SK-N-SH (cell line): ENCODE results near the gene KIF6. TPM values are rescaled to one million over a fixed set of nuclear protein-coding genes. Genes with fewer than 3 reads are reported as not detected.
A peak's percentile ranks its signal among the peaks of the same experiment; 100 is the strongest.

ENCODE experiments used
- CTCF ChIA-PET: fragments of 300-600, 350-600 bp; formaldehyde crosslinking; extraction: SDS; loops from one replicate; lab custom pipeline; 2021; lab: Yijun Ruan, JAX
- POLR2A ChIA-PET: fragments of 350-600 bp; sonication (Branson Sonifier 250); formaldehyde crosslinking; extraction: SDS; loops from one replicate; lab custom pipeline; 2020; ENCODE audit warnings: antibody characterized with exemption, inconsistent platforms; lab: Yijun Ruan, JAX
- DNase-seq: peaks from one replicate; pipeline ENCODE4 v3.0.0; 2012
- H2AFZ ChIP-seq: fragments of 200-600 bp; sonication (generic); 2 replicates; pipeline ENCODE4 v1.8.1; 2016; ENCODE audit warnings: antibody characterized with exemption, mild to moderate bottlenecking, low read depth
- H3F3A ChIP-seq: fragments of 200-600 bp; sonication (generic); replicated peaks from 2 replicates; pipeline ENCODE3; 2016; ENCODE audit warnings: antibody characterized with exemption, mild to moderate bottlenecking; ENCODE audit not compliant: insufficient read depth
- H3K27ac ChIP-seq, 2 experiments: fragments of 200-500 bp in 1 of 2; fragments of 200-600 bp in 1 of 2; sonication (Bioruptor generic) in 1 of 2; sonication (generic), shearing (Covaris generic) in 1 of 2; 2 replicates each; pipeline versions ENCODE4 v1.5.1 to v1.6.1; 2014 to 2016; ENCODE audit warnings: low read depth in 2 of 2, inconsistent platforms in 1 of 2, low read length in 1 of 2, mild to moderate bottlenecking in 1 of 2, mixed read lengths in 1 of 2
- H3K27me3 ChIP-seq: fragments of 200-600 bp; sonication (generic), shearing (Covaris generic); 2 replicates; pipeline ENCODE4 v1.6.1; 2016; ENCODE audit warnings: mixed run types; ENCODE audit not compliant: insufficient read depth
- H3K36me3 ChIP-seq, 2 experiments: fragments of 200-500 bp in 1 of 2; fragments of 200-600 bp in 1 of 2; sonication (Bioruptor generic) in 1 of 2; sonication (generic) in 1 of 2; replicated peaks in 1 of 2; 2 replicates each; pipeline versions ENCODE3 to v1.5.1; 2014 to 2016; ENCODE audit warnings: low read length in 1 of 2, mild to moderate bottlenecking in 1 of 2; ENCODE audit not compliant: insufficient read depth in 2 of 2, control insufficient read depth in 1 of 2
- H3K4me1 ChIP-seq, 2 experiments: fragments of 200-500 bp in 1 of 2; fragments of 200-600 bp in 1 of 2; sonication (Bioruptor generic) in 1 of 2; sonication (generic), shearing (Covaris generic) in 1 of 2; 2 replicates each; pipeline versions ENCODE4 v1.5.1 to v1.6.1; 2014 to 2016; ENCODE audit warnings: low read depth in 1 of 2, low read length in 1 of 2, mixed run types in 1 of 2; ENCODE audit not compliant: insufficient read depth in 2 of 2, control insufficient read depth in 1 of 2
- H3K4me2 ChIP-seq: fragments of 200-600 bp; sonication (generic), shearing (Covaris generic); 2 replicates; pipeline ENCODE4 v1.6.1; 2017; ENCODE audit warnings: mixed run types
- H3K4me3 ChIP-seq, 2 experiments: fragments of 200-500 bp in 1 of 2; fragments of 200-600 bp in 1 of 2; sonication (Bioruptor generic) in 1 of 2; sonication (generic), shearing (Covaris generic) in 1 of 2; 2 replicates each; pipeline versions ENCODE4 v1.5.1 to v1.8.1; 2014 to 2016; ENCODE audit warnings: low read depth in 2 of 2, inconsistent platforms in 1 of 2, low read length in 1 of 2, mild to moderate bottlenecking in 1 of 2, mixed read lengths in 1 of 2, moderate library complexity in 1 of 2
- H3K79me2 ChIP-seq: fragments of 200-600 bp; sonication (generic); 2 replicates; pipeline ENCODE4 v1.8.1; 2017; ENCODE audit warnings: mild to moderate bottlenecking; ENCODE audit not compliant: insufficient read depth
- H3K9ac ChIP-seq: fragments of 200-600 bp; sonication (generic); 2 replicates; pipeline ENCODE4 v1.6.1; 2017; ENCODE audit warnings: mixed run types
- H3K9me2 ChIP-seq: fragments of 200-600 bp; sonication (generic); 2 replicates; pipeline ENCODE4 v1.6.1; 2017; ENCODE audit warnings: mixed run types
- H3K9me3 ChIP-seq: fragments of 200-600 bp; sonication (generic); 2 replicates; pipeline ENCODE4 v1.6.1; 2017; ENCODE audit warnings: mixed run types, mild to moderate bottlenecking, moderate library complexity
- H4K20me1 ChIP-seq: fragments of 200-600 bp; sonication (generic); 2 replicates; pipeline ENCODE4 v1.6.1; 2017; ENCODE audit warnings: mild to moderate bottlenecking, mixed run types; ENCODE audit not compliant: insufficient read depth
- FOXM1 ChIP-seq: IDR thresholded peaks from 2 replicates; pipeline ENCODE4 v1.4.0; 2012; ENCODE audit warnings: low read depth, mild to moderate bottlenecking
- MAX ChIP-seq: IDR thresholded peaks from 2 replicates; pipeline ENCODE4 v1.4.0; 2012; ENCODE audit warnings: low read depth
- MEF2A ChIP-seq: IDR thresholded peaks from 2 replicates; pipeline ENCODE4 v1.4.0; 2012; ENCODE audit warnings: low read depth, borderline replicate concordance
- MXI1 ChIP-seq: IDR thresholded peaks from 2 replicates; pipeline ENCODE4 v1.6.1; 2012; ENCODE audit warnings: mild to moderate bottlenecking, low read depth, low read length, improper control_type of control experiment
- RAD21 ChIP-seq: IDR thresholded peaks from 2 replicates; pipeline ENCODE4 v1.6.1; 2012; ENCODE audit warnings: mild to moderate bottlenecking, low read length
- RFX5 ChIP-seq: IDR thresholded peaks from 2 replicates; pipeline ENCODE4 v1.6.1; 2012; ENCODE audit warnings: mild to moderate bottlenecking, improper control_type of control experiment, low read length
- RXRA ChIP-seq: IDR thresholded peaks from 2 replicates; pipeline ENCODE4 v1.4.0; 2012; ENCODE audit warnings: low read depth, mild to moderate bottlenecking, borderline replicate concordance
- TEAD4 ChIP-seq: IDR thresholded peaks from 2 replicates; pipeline ENCODE4 v1.4.0; 2012; ENCODE audit warnings: mild to moderate bottlenecking, borderline replicate concordance; ENCODE audit not compliant: insufficient read depth
- WGBS: methylation state at CpG from one replicate; pipeline ENCODE4 v1.1.6; 2017; ENCODE audit warnings: low lambda C conversion rate; 5-methylcytosine and 5-hydroxymethylcytosine counted together
- polyA plus RNA-seq, 3 experiments: library from polyadenylated mRNA; depleted of rRNA; stranded (reverse); fragments of >200 nt; gene quantifications; 2 replicates each; pipeline ENCODE4 v1.2.3, GENCODE V29; 2012
- TF ChIP-seq, protein P1 (sequence below): IDR thresholded peaks from 2 replicates; pipeline ENCODE4; 2012
- TF ChIP-seq, protein P2 (sequence below): fragments of 150-350 bp; IDR thresholded peaks from 2 replicates; pipeline ENCODE4 v1.6.1; 2016; ENCODE audit warnings: mild to moderate bottlenecking, low read depth, low read length
- TF ChIP-seq, protein P3 (sequence below): IDR thresholded peaks from 2 replicates; pipeline ENCODE4 v1.6.1; 2012; ENCODE audit warnings: mild to moderate bottlenecking, low read depth, low read length, moderate library complexity

KIF6 gene
- polyA plus RNA-seq, 1 of the 3 experiments (the other 2 are of a cell fraction) = 0.13 TPM

DNA sequence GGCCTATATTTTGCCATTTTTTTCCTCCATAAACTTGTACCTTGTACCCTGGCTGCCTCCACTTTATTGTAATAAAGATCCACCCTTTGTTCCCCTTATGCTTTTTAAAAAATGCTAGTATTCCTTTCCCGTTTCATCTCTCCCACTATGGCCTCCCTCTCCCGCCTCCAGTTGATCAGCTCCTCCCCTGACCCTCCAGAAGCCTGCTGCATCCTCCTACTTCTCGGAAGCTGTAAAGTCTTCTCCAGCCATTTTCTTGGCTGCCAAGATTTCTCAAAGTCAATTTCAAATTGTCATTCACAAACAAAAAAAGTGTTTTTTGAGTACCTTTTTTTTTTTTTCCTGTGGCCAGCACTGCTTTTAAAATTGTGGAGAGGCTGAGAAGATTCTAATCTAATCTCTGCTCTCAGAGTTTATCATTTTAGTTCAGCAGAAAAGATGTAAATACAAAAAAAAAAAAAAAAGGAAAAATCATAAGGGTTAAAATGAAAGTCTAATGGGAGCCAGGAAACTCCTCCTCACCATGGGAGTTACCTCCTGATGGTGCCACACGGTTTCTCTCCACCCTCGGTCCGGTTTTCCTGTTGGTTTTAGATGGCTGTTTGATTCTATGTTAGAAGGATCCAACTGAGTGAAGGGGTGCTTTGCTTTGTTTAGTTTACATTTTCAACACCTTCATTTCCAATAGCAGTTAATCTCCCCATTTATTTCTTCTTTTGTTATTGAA, 299.7 kb downstream of the KIF6 start:
- H3K27me3 ChIP-seq = no peaks in the 10 kb centered on the region
- POLR2A ChIA-PET = interaction anchor here (0.6 kb wide), 1 partner anchor 15 kb away, joined by 3 read pairs; no protein-coding TSS in a partner anchor
- DNase-seq = no peak
- no peaks in the 10 kb centered on the region for H3K79me2 ChIP-seq
- CTCF ChIA-PET = no interaction called here
- TF ChIP-seq MEF2A = no peak
- no peak for TF ChIP-seq RXRA
- TF ChIP-seq MXI1 = no peak
- TF ChIP-seq RFX5 = no peak
- no peak for TF ChIP-seq MAX
- no peak for TF ChIP-seq TEAD4
- H2AFZ ChIP-seq = peak overlapping the region; percentile 65; the same call in 1 of the 2 replicates
- 25% methylated on average over 6 of the region's 6 CpGs for WGBS
- H3K4me2 ChIP-seq = 0 out of 2 replicates have a peak overlapping the region, but pooled peaks have one; percentile 25
- no peaks in the 10 kb centered on the region for H3K36me3 ChIP-seq
- peak overlapping the region in 1 of 2 experiments; percentile 48; a peak in 2 of 4 replicates for H3K27ac ChIP-seq
- no peaks in the 10 kb centered on the region for H3F3A ChIP-seq
- H3K9ac ChIP-seq = 0 out of 2 replicates have a peak overlapping the region, but pooled peaks have one; percentile 2
- H3K4me1 ChIP-seq = peaks cover 10 to 11% of the 10 kb centered on the region in 2 experiments; a peak in 3 of 4 replicates
- no peaks in the 10 kb centered on the region for H3K9me3 ChIP-seq
- H4K20me1 ChIP-seq = no peaks in the 10 kb centered on the region
- H3K4me3 ChIP-seq = no peak overlapping the region
- H3K9me2 ChIP-seq = no peaks in the 10 kb centered on the region

- Histone ChIP-seq H3K9ac (no peak overlapping the region), H2AFZ (no peak overlapping the region), H3K36me3 (no peaks in the 10 kb centered on the region), H3K79me2 (no peaks in the 10 kb centered on the region), H3K9me3 (no peaks in the 10 kb centered on the region), H4K20me1 (no peaks in the 10 kb centered on the region), H3K4me1 (peaks cover 5 to 10% of the 10 kb centered on the region in 2 experiments; a peak in 2 of 4 replicates), H3K4me3 (no peak overlapping the region), H3F3A (no peaks in the 10 kb centered on the region), H3K27me3 (no peaks in the 10 kb centered on the region)
- POLR2A ChIA-PET = interaction anchor here (0.6 kb wide), 1 partner anchor 14 kb away, joined by 3 read pairs; no protein-coding TSS in a partner anchor
- CTCF ChIA-PET = no interaction called here
- DNase-seq = no peak
- WGBS = 56% methylated on average over 3 of the region's 3 CpGs
- TF ChIP-seq, protein P1, sequence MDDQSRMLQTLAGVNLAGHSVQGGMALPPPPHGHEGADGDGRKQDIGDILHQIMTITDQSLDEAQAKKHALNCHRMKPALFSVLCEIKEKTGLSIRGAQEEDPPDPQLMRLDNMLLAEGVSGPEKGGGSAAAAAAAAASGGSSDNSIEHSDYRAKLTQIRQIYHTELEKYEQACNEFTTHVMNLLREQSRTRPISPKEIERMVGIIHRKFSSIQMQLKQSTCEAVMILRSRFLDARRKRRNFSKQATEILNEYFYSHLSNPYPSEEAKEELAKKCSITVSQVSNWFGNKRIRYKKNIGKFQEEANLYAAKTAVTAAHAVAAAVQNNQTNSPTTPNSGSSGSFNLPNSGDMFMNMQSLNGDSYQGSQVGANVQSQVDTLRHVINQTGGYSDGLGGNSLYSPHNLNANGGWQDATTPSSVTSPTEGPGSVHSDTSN = no peak
- TF ChIP-seq, all 33 proteins: peak for 0
- H3K9me2 ChIP-seq = no peaks in the 10 kb centered on the region
- H3K27ac ChIP-seq = no peak overlapping the region
- no peak overlapping the region for H3K4me2 ChIP-seq
These were observed 300.4 kb downstream of the KIF6 start for GRCh38 chr6:39424831-39425230.

DNA sequence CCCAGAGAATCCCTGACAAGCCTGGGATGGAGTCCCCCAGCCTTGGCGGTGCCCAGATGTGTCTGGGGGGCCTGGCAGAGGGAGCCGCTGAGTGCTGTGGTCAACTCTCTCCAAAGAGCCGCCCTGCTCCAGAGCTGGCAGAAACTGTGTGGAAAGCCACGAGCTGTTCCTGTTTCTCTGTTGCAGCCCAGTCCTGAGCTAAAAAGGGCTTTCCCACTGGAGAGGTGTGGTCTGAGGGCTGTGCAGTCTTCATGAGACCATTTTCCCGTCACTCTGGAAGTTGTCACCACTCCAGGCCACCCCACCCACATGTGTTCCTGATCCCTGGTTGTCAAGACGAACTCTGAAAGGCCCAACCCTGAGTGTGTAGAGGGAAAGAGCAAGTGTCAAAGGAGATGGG, 303.0 kb downstream of the KIF6 start:
- no peak overlapping the region for H3K9ac ChIP-seq
- no peak overlapping the region for H3K27ac ChIP-seq
- POLR2A ChIA-PET = no interaction called here
- CTCF ChIA-PET = no interaction called here
- no peaks in the 10 kb centered on the region for H3K79me2 ChIP-seq
- H3K4me3 ChIP-seq = no peak overlapping the region
- no peak overlapping the region for H3K4me2 ChIP-seq
- DNase-seq = no peak
- no peak overlapping the region for H2AFZ ChIP-seq
- H3K9me2 ChIP-seq = no peaks in the 10 kb centered on the region
- no peaks in the 10 kb centered on the region for H4K20me1 ChIP-seq
- no peaks in the 10 kb centered on the region for H3K27me3 ChIP-seq
- peaks cover 3 to 10% of the 10 kb centered on the region in 2 experiments; a peak in 2 of 4 replicates for H3K4me1 ChIP-seq
- TF ChIP-seq RFX5 = no peak
- no peak for TF ChIP-seq FOXM1
- TF ChIP-seq, protein P2, sequence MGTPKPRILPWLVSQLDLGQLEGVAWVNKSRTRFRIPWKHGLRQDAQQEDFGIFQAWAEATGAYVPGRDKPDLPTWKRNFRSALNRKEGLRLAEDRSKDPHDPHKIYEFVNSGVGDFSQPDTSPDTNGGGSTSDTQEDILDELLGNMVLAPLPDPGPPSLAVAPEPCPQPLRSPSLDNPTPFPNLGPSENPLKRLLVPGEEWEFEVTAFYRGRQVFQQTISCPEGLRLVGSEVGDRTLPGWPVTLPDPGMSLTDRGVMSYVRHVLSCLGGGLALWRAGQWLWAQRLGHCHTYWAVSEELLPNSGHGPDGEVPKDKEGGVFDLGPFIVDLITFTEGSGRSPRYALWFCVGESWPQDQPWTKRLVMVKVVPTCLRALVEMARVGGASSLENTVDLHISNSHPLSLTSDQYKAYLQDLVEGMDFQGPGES = no peak
- no peak for TF ChIP-seq TEAD4
- no peak for TF ChIP-seq RXRA
- TF ChIP-seq RAD21 = no peak
- TF ChIP-seq, protein P3, sequence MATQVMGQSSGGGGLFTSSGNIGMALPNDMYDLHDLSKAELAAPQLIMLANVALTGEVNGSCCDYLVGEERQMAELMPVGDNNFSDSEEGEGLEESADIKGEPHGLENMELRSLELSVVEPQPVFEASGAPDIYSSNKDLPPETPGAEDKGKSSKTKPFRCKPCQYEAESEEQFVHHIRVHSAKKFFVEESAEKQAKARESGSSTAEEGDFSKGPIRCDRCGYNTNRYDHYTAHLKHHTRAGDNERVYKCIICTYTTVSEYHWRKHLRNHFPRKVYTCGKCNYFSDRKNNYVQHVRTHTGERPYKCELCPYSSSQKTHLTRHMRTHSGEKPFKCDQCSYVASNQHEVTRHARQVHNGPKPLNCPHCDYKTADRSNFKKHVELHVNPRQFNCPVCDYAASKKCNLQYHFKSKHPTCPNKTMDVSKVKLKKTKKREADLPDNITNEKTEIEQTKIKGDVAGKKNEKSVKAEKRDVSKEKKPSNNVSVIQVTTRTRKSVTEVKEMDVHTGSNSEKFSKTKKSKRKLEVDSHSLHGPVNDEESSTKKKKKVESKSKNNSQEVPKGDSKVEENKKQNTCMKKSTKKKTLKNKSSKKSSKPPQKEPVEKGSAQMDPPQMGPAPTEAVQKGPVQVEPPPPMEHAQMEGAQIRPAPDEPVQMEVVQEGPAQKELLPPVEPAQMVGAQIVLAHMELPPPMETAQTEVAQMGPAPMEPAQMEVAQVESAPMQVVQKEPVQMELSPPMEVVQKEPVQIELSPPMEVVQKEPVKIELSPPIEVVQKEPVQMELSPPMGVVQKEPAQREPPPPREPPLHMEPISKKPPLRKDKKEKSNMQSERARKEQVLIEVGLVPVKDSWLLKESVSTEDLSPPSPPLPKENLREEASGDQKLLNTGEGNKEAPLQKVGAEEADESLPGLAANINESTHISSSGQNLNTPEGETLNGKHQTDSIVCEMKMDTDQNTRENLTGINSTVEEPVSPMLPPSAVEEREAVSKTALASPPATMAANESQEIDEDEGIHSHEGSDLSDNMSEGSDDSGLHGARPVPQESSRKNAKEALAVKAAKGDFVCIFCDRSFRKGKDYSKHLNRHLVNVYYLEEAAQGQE = no peak
- no peaks in the 10 kb centered on the region for H3K9me3 ChIP-seq
- H3K36me3 ChIP-seq = no peaks in the 10 kb centered on the region
- H3F3A ChIP-seq = no peaks in the 10 kb centered on the region
- WGBS = 57% methylated on average over 5 of the region's 6 CpGs
